Tibial artery (tissue), 4 donors: ENCODE data around the gene TTC3.

Source experiments
- DNase-seq, 2 donors: peaks; one replicate each; pipeline ENCODE4 v3.0.0-alpha.2; 2019
- H3K27ac ChIP-seq, 2 donors: fragments of 200-600 bp; sonication (generic) in 1 of 2; 1 replicate in 1 of 2; 2 replicates in 1 of 2; pipeline ENCODE4 v1.5.1; 2018 to 2019; ENCODE audit warnings: mild to moderate bottlenecking in 1 of 2
- H3K27me3 ChIP-seq, 2 donors: fragments of 200-600 bp; sonication (generic) in 1 of 2; one replicate each; pipeline versions ENCODE4 v1.5.1 to v1.6.0; 2016 to 2019
- H3K36me3 ChIP-seq, 3 donors: fragments of 200-600 bp; sonication (generic) in 2 of 3; one replicate each; pipeline ENCODE4 v1.5.1; 2016 to 2019; ENCODE audit warnings: mild to moderate bottlenecking in 2 of 3
- H3K4me1 ChIP-seq, 4 donors: fragments of 200-600 bp; sonication (generic) in 2 of 4; 1 replicate in 3 of 4; 2 replicates in 1 of 4; pipeline ENCODE4 v1.5.1; 2016 to 2019
- H3K4me3 ChIP-seq, 2 donors: fragments of 200-600 bp; sonication (generic) in 1 of 2; 1 replicate in 1 of 2; 2 replicates in 1 of 2; pipeline ENCODE4 v1.5.1; 2018 to 2019; ENCODE audit warnings: mild to moderate bottlenecking in 2 of 2
- H3K9me3 ChIP-seq, 3 donors: fragments of 200-600 bp; sonication (generic) in 1 of 3; one replicate each; pipeline ENCODE4 v1.5.1; 2016 to 2019
- intact Hi-C: fragments of 100-400 bp; cut with DNase I; formaldehyde crosslinking; loops from one replicate; pipeline ENCODE4 v1.15.0; 2023; ENCODE audit warnings: low total_unique reads
- TF ChIP-seq, protein P1 (sequence below), 2 experiments: fragments of 200-600 bp in 1 of 2; fragments of 450-650 bp in 1 of 2; IDR thresholded peaks; one replicate each; pipeline ENCODE4 v1.5.1; 2017 to 2019; ENCODE audit warnings: antibody characterized with exemption in 2 of 2, mild to moderate bottlenecking in 1 of 2, moderate library complexity in 1 of 2

TTC3 gene

DNA sequence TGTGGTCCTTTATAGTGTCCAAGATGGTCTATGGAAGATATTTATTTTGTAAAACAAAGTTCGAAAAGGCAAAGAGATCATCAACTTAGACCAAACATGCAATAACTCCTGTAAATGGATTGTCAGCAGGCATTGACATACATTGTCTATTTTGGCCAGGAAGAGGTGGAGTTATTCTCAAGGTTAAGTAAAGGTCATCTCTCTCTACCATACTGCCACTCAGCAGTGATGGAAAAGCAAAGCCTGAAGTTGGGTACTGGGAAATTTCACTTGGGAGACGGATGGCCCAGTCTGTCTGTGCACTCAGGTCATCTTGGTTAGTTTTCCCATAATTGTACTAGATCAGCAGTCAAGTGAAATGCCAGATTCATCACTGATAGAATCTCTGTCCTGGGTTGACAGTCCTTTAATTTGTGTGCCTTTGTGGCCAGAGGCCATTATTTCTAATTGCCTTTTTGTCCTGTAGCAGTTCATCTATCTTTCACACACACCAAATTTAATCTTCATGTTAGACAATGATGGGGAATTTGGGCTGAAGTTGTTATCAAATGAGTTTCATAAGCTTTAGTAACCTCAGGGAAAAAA lies 17.7 kb upstream of the TTC3 start:
- Histone ChIP-seq H3K36me3 (no peaks in the 10 kb centered on the region), H3K27me3 (no peaks in the 10 kb centered on the region), H3K4me1 (peaks cover 0 to 5% (median 0%) of the 10 kb centered on the region in 4 donors), H3K27ac (no peak overlapping the region), H3K4me3 (no peak overlapping the region), H3K9me3 (no peaks in the 10 kb centered on the region)
- intact Hi-C loops = no loop called here
- TF ChIP-seq, protein P1, sequence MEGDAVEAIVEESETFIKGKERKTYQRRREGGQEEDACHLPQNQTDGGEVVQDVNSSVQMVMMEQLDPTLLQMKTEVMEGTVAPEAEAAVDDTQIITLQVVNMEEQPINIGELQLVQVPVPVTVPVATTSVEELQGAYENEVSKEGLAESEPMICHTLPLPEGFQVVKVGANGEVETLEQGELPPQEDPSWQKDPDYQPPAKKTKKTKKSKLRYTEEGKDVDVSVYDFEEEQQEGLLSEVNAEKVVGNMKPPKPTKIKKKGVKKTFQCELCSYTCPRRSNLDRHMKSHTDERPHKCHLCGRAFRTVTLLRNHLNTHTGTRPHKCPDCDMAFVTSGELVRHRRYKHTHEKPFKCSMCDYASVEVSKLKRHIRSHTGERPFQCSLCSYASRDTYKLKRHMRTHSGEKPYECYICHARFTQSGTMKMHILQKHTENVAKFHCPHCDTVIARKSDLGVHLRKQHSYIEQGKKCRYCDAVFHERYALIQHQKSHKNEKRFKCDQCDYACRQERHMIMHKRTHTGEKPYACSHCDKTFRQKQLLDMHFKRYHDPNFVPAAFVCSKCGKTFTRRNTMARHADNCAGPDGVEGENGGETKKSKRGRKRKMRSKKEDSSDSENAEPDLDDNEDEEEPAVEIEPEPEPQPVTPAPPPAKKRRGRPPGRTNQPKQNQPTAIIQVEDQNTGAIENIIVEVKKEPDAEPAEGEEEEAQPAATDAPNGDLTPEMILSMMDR (IDR thresholded peaks at IDR 0.05) = no peak
- DNase-seq = no peak

DNA sequence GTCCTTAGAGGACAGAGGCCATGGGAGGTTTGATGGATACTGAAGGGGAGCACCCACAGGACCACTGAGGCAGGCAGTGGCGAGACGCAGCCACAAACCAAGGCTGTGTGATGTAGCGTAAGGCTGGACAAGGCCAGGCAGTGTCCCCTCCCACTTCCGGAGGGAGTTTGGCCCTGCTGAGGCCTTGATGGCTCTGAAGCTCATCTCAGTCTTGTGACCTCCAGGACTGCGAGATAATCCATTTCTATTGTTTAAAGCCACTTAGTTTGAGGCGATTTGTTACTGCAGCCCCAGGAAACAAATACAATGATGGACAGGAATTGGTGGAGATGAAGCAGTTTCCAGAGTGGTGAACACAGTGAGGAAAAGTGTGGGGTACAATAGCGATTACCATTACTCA lies 15.4 kb upstream of the TTC3 start:
- H3K27ac ChIP-seq = no peak overlapping the region
- no peaks in the 10 kb centered on the region for H3K27me3 ChIP-seq
- H3K9me3 ChIP-seq = no peaks in the 10 kb centered on the region
- H3K4me3 ChIP-seq = no peak overlapping the region
- no peak for DNase-seq
- H3K36me3 ChIP-seq = no peaks in the 10 kb centered on the region
- intact Hi-C loops = no loop called here
- TF ChIP-seq, protein P1 (IDR thresholded peaks at IDR 0.05) = no peak
- H3K4me1 ChIP-seq = peaks cover 0 to 6% (median 0%) of the 10 kb centered on the region in 4 donors

- DNase-seq = no peak
- intact Hi-C loops = no loop called here
- H3K36me3 ChIP-seq = no peaks in the 10 kb centered on the region
- no peaks in the 10 kb centered on the region for H3K27me3 ChIP-seq
- no peak overlapping the region for H3K4me3 ChIP-seq
- no peak overlapping the region for H3K27ac ChIP-seq
- TF ChIP-seq, protein P1 (IDR thresholded peaks at IDR 0.05) = no peak
- H3K4me1 ChIP-seq = peaks cover 0 to 6% (median 0%) of the 10 kb centered on the region in 4 donors
- no peaks in the 10 kb centered on the region for H3K9me3 ChIP-seq
These were observed 14.8 kb upstream of the TTC3 start for GRCh38 chr21:37058261-37058660.

- Histone ChIP-seq H3K4me1 (peaks cover 0 to 6% (median 0%) of the 10 kb centered on the region in 4 donors), H3K27ac (no peak overlapping the region), H3K4me3 (no peak overlapping the region), H3K9me3 (no peaks in the 10 kb centered on the region), H3K27me3 (no peaks in the 10 kb centered on the region), H3K36me3 (no peaks in the 10 kb centered on the region)
- TF ChIP-seq, protein P1 (IDR thresholded peaks at IDR 0.05) = no peak
- intact Hi-C loops = no loop called here
- DNase-seq = no peak
These were observed 13.9 kb upstream of the TTC3 start for GRCh38 chr21:37059181-37059580.

- no peaks in the 10 kb centered on the region for H3K27me3 ChIP-seq
- H3K4me1 ChIP-seq = peaks cover 0 to 6% (median 0%) of the 10 kb centered on the region in 4 donors
- intact Hi-C loops = no loop called here
- DNase-seq = peak; percentile 48 to 73
- H3K9me3 ChIP-seq = no peaks in the 10 kb centered on the region
- TF ChIP-seq, protein P1 (IDR thresholded peaks at IDR 0.05) = no peak
- peaks cover 0 to 8% (median 0%) of the 10 kb centered on the region in 3 donors for H3K36me3 ChIP-seq
- H3K27ac ChIP-seq = no peak overlapping the region
- no peak overlapping the region for H3K4me3 ChIP-seq
These were observed 12.8 kb upstream of the TTC3 start for GRCh38 chr21:37060296-37060695.
